GM19395 (cell line): ENCODE results near the gene CYB5R3.
A peak's percentile ranks its signal among the peaks of the same experiment; 100 is the strongest.

ENCODE experiments used
- ATAC-seq: cut with Tn5 transposase; IDR thresholded peaks from one replicate; pipeline ENCODE4 v1.9.1; 2021; ENCODE audit warnings: mild to moderate bottlenecking, moderate library complexity; ENCODE audit not compliant: unreplicated experiment

Gene CYB5R3

DNA sequence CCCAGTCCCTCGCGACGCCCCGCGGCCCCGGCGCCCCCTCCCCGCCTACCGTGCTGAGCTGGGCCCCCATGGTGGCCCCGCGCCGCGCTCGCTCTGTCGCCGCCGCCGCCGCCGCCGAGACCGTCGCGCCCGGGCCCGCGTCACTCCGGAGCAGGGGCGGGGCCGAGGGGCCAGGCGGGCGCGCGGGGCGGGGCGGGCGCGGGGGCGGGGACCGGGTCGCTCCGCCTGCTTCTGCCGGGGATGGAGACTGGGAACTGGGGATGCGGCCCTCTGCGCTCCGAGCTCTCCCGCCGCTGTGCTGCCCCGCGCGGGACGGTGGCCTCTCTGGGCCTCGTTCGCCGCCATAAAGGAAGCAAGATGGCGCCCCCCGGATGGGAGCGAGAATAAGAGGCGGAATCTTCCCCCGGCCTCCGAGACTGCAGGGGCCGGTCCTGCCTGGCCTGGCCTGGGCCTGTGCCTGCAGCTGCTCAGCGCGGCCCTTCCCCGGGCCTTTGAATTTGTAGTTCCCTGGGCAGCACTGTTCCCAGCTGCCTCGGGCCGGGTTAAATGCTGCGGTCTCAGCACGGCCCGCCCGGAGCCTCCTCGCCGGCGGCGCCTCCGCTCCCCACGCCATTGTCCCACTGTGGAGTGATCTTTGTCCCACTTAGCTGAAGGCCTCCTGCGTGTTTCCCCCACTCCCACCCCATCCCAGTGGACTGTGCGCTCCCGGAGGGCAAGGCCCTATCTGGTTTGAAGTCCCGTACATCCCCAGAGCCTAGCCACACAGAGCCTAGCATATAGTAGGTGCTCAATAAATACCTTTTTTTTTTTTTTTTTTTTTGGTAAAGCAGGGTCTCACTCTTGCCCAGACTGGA, at the start of gene CYB5R3:
Gene CYB5R3 (minus strand): TSS at position 147 of the 854 bp plus-strand sequence. CDS start 77 bp downstream, at position 70.
- ATAC-seq, result peak; percentile 65

GRCh38 chr22:42697542-42698013, 48.4 kb upstream of the CYB5R3 start:
- ATAC-seq, result no peak

- no peak for ATAC-seq
Observed at GRCh38 chr22:42696331-42696967, 47.3 kb upstream of the CYB5R3 start.

- ATAC-seq, result no peak
Observed at GRCh38 chr22:42695294-42695693, 46.1 kb upstream of the CYB5R3 start.

DNA sequence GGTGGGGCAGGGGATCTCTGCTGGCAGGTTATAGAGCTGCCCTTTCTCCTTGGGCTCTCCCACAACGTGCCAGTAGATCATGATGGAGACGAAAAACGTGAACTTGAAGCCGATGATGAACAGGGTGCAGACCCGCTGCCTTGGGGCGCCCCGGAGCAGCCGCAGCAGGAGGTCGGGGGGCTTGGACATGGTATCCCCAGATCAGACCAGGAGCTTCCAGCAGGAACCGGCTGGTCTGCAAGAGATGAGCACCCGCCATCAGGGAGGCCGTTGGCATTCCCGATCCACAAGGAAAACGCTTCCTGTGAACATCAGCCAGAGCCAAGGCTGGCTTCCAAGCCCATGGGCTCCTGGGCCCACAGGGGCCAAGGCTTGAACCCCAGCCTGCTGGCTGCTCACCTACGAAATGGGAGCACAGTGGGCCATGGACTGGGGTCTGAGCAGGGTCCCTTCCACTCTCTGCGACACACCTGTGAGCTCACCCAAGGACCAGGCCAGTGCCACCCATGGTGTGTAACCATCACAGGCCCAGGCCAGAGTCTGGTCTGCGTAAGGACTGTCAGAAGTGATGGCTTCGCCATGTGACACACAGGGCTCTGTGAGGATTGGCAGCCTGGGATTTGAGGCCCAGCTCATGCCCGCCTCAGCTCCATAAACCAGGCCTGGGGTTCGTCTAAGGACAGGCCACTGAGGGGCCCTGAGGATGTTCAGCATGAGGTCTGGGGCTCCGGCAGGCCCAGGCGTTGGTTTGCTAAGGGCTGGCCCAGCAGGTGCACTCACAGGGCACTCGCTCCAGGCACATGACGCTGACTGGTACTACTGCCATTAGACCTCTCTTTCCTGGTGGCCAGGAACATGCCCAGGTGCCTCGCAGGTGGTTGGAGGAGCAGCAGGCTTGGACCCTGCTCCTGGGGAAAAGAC, 44.8 kb upstream of the CYB5R3 start:
- no peak for ATAC-seq

- no peak for ATAC-seq
Observed at GRCh38 chr22:42693055-42693762, 44.0 kb upstream of the CYB5R3 start.

DNA sequence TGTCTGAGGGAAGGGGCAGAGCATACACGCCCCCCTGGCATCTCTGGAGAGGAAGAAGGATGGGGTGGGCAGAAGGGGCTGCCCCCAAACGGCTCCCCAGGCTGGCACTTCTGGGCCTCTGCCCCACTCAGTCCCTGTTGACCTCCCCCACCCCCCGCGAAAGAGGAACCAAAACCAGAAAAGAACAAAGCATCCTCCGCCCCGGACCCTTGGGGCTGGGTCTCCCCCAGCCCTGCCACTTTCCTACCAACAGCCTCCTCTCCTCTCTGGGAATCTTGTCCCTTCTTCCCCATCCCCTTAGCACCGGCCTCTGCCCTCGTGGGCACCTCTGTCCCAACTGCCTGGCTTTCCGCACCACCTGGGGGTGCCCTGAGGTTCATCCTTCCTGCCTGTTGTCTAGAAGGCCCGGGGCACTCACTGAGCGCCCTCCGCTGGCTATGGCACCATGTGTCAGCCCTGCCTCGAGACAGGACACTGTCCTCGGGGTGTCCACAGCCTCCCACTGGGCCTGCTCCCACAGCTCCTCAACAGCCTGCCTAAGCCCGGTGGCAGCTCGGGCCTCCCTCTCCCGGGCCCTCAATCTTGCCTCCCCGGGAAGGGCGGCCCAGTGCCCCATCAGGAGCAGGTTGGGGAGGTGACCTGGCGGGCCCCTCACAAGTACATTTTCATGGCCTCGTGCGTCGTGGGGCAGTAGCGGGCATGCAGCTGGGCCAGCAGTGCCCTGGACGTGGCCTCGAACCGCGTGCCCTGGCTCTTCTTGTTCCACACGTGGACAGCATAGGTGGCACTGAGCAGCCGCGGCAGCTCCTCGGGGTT, 43.3 kb upstream of the CYB5R3 start:
- ATAC-seq, result no peak

DNA sequence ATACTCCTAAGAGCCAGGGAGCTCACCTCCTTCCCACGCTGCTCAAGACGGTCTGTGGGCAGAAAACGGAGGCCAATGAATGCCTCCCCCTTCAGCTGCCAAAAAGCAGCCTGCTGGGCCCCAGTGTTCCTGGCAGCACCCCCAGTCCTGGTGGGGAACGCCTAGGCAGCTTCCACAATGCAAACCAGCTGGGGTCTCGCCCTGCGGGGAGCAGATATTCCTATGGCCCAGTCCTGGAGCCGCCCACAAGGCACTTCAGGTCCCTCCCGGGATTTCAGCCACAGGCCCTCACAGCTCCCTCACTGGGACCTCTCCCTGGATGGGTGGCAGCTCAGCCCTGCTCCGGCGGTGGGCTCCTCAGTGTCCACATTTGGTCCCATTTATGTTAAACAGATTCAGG, 42.2 kb upstream of the CYB5R3 start:
- no peak for ATAC-seq

DNA sequence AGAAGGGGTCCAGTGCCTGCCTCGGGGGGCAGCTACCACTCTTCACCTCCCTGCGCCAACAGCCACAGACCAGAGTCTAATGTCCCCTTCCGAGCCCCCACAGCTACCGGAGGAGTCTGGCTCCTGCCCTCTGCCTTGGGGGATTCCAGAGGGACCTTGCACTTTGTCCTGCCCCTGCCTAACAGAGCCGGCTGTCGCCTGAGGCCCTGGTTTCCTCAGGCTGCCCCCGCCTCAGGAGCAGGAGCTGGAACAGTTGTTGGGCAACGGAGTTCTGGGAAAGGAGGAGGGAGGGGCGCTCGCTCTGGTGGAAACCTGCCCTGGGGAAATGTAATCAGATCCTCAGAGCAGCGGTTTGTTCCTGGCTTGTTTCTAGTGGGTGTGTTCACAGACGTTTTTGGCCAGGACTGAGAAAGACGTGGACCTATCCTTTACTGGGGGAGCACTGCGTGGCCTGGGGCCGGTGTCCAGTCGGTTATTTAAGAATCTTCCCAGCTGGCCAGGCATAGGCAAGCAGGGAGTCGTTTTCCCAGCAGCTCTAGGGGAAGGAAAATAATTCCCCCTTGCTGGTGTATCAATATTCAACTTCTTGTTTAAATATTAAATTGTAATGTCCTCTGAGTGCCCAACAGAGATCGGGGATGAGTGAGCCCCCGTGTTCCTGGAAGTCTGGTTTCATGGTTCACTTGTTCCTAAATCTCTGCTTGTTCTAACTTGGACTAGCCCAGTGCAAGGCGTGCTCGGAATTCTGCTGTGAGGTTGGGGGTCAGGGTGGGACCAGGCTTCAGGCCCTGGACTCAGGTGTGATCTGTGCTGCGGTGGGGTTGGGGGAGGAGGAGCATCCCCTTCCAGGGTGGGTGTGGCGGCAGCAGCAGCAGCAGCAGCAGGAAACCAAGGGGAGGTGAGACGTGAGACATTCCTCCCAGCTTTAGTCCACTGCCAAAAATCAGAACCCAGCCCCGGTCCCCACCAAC, 39.3 kb upstream of the CYB5R3 start:
- no peak for ATAC-seq

GRCh38 chr22:42686756-42687491, 37.7 kb upstream of the CYB5R3 start:
- no peak for ATAC-seq

DNA sequence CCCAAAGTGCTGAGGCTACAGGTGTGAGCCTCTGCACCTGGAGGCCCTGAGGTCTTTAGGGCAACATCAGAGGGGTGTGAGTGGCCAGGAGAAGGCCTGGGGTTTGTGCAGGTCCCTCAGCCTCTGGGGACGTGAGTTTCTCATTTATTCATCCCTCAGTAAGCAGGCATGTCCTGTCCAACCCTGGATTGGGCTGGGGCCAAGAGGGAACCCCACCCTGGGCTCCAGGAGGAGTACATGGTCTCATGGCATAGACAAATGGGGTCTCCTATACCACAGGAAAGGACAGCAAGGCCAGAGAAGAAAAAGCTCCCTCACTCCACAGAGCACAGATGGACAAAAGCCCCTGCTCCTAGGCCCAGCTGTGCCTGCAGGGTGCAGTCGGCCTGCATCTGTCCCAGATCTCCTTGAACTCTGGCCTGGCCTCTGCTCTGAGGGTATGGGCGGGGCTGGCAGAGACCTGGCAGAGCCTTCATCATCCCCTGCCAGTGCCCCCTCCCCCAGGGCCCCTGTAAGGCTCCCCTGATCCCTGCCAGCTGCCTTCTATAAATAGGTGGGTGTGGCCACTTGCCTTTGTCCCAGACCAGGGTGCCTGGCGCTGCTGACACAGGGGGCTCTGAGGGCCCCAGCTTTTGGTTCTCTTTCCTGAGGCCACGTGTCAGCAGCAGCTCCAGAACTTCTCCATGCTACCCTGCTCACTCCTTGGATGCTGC, 36.9 kb upstream of the CYB5R3 start:
- no peak for ATAC-seq

DNA sequence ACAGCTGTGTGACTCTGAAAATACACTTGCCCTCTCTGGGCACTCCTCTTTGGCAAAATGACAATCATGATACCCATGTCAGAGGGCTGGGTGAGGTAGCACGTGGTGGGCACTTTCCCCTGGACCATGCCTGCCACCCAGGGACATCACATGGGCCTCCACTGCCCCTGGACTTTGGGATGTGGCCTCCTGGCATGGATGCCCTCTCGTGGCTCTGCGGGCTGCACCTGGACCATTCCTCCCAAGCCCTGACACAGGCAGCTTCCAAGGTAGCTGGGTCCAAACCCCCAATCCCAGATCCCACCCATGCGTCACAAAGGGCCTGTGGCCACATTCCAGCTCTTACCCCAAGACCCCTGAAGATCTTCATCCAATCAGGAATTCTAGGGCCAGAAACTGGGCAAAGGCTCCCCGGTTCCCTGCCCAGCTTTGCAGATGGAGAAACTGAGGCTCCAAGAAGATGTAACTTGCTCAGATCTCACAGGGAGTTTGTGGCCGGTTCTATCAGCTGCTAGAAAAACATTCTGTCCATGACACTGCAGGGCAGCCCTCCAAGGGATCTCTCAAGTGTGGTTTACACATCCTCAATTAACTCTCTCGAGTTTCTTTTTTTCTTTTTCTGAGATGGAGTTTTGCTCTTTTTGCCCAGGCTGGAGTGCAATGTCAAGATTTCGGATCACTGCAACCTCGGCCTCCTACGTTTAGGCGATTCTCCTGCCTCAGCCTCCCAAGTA, 35.4 kb upstream of the CYB5R3 start:
- ATAC-seq, result no peak

DNA sequence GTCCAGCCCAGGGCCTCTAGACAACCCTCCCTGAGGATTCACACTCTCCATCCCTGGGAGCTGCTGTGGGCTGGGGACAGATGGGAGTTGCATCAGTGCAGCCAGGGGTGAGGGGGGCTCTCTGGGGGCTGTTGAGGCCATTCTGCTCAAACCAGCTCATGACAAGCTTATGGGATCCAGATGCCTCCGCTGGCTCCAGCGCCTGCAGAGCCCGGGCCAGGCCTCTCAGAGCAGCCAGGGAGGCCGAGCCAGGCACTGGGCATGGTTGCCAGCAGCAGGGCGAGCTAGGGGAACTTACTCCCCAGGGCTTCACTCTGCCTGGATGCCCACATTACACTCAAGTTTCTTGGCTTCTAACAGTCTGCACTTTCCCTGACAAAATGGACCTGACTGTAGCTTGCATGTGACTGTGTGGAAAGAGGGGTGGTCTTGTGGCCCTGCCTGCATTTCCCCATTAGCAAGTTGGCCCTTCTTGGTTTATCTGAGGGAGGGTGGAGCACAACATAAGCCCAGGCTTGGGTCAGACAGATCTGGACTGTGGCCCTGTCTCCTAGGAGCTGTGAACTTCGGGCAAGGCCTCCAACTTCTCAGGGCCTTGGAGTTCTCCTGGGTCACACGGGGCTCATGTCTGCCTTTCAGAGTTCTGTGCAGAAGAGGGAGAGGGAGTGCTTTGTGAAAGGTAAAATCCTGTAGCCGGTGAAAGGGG, 34.5 kb upstream of the CYB5R3 start:
- no peak for ATAC-seq

- no peak for ATAC-seq
Observed at GRCh38 chr22:42682113-42682851, 33.1 kb upstream of the CYB5R3 start.

DNA sequence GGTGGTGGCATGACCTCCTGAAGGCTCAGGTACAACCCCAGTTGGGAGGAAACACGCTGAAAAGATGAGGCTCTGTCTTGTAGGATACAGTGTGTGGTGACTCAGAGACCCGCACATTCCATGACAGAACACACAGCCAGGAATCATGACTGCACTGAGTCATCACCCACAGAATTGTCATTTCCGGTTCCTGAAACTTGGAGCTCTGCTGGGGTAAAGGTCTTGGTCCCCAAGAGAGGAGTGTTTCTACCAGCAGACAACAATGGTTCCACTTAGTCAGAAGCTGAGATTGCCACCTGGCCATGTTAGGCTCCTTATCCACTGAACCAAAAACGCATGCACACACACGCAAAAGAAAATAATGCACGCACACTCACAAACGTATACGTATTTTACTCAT, 31.5 kb upstream of the CYB5R3 start:
- no peak for ATAC-seq
